Measurements from ENCODE around the gene HNRNPK. TPM values are rescaled to one million over a fixed set of nuclear protein-coding genes. Genes with fewer than 3 reads are reported as not detected.

Gene HNRNPK
- total RNA-seq (2016; rRNA removed; fragmentation: Illumina TruSeq; extraction: Trizol) (712 and 973 TPM in 2 replicates), polyA plus RNA-seq (2011; rRNA removed) (315 and 321 TPM in 2 replicates), polyA minus RNA-seq (2011; rRNA and poly(A)+ RNA removed; ENCODE audit: low replicate concordance) (559 and 720 TPM in 2 replicates), Bru-seq, nascent RNA (percentile 100 among the genes with signal in this experiment), BruChase-seq, experiment 1, labeled RNA remaining after a 6-hour chase (percentile 100 among the genes with signal in this experiment), BruChase-seq, experiment 2, labeled RNA remaining after a 2-hour chase (percentile 100 among the genes with signal in this experiment)
- 62.3 and 69.4 TPM in 2 replicates for total RNA-seq (2016; cell fraction: cytosol; rRNA removed; fragmentation: Illumina TruSeq; extraction: Trizol; ENCODE audit: low read depth)
- 723 and 963 TPM in 2 replicates for total RNA-seq (2016; cell fraction: insoluble cytoplasmic fraction; rRNA removed; fragmentation: Illumina TruSeq; extraction: Trizol)
- total RNA-seq (2016; cell fraction: membrane; rRNA removed; fragmentation: Illumina TruSeq; extraction: Trizol), result 132 and 145 TPM in 2 replicates
- 484 and 493 TPM in 2 replicates for total RNA-seq (2016; cell fraction: nucleus; rRNA removed; fragmentation: Illumina TruSeq; extraction: Trizol)
- polyA plus RNA-seq (2011; cell fraction: cytosol; rRNA removed), result 272 and 279 TPM in 2 replicates
- 264 TPM in 2 replicates for polyA plus RNA-seq (2011; cell fraction: nucleus; rRNA removed)
- 353 and 501 TPM in 2 replicates for polyA plus RNA-seq (2012)
- polyA plus RNA-seq (2016; cell fraction: cytosol; fragmentation: Illumina TruSeq; extraction: Trizol; ENCODE audit: low read depth), result 43.4 and 49.0 TPM in 2 replicates
- 995 and 1,016 TPM in 2 replicates for polyA plus RNA-seq (2016; cell fraction: insoluble cytoplasmic fraction; fragmentation: Illumina TruSeq; extraction: Trizol; ENCODE audit: low read depth)
- 81.3 and 94.1 TPM in 2 replicates for polyA plus RNA-seq (2016; cell fraction: membrane; fragmentation: Illumina TruSeq; extraction: Trizol; ENCODE audit: low read depth)
- 534 and 576 TPM in 2 replicates for polyA plus RNA-seq (2016; cell fraction: nucleus; fragmentation: Illumina TruSeq; extraction: Trizol; ENCODE audit: insufficient read depth, low read depth)
- polyA minus RNA-seq (2011; cell fraction: cytosol; rRNA and poly(A)+ RNA removed), result 342 and 349 TPM in 2 replicates
- 822 and 855 TPM in 2 replicates for polyA minus RNA-seq (2011; cell fraction: nucleus; rRNA and poly(A)+ RNA removed)
- long read RNA-seq, experiment 1, partial matches to known transcripts, result 51 of 508 reads
- long read RNA-seq, experiment 1, other reads (novel, unspliced or antisense), result 457 of 508 reads
- long read RNA-seq, experiment 2, transcript HNRNPK-211 (2 exons, 868 nt), result major isoform, 14 of 1,007 reads
- long read RNA-seq, experiment 2, partial matches to known transcripts, result 186 of 1,007 reads
- long read RNA-seq, experiment 2, other reads (novel, unspliced or antisense), result 806 of 1,007 reads

DNA sequence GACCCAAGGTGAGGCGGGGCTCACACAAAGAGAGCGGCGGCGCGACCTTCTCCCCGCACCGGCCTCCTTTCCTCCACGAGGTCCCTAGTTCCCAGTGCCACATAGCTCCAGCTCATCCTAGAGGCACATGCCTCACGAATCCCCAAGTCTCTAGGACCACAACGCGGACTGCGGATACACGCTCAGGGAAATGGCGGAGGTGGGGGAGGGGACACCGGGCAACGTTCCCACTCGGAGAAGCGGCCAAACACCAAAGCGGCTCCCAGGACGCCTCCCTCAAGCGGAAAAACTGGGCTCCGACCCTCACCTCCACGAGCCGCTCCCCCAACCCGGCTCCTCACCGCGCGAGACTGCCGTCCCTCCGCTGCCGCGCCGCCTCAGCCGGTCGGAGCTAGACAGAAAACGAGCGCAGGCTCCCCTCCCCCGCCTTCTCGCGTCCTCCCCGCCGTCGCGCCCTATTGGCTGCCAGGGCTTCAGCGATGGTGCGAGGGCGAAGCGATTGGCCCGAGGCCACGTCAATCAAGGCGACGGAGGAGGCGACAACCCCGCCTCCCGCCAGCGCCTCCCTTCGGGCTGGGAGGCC lies at the start of gene HNRNPK:
Gene HNRNPK (minus strand): TSS at position 404 of the 583 bp plus-strand sequence. CDS start 1,963 bp downstream, outside the sequence.
- Histone ChIP-seq H4K20me1 (ENCODE audit: insufficient read depth, low read length) (peaks cover 45% of the 10 kb centered on the region), H3K27me3 (ENCODE audit: control insufficient read depth in 1 of 2, insufficient read depth in 2 of 2, low read length in 2 of 2) (peaks cover 0 to 6% of the 10 kb centered on the region in 2 experiments; a peak in 1 of 5 replicates), H3K36me3 (replicated peaks in 1 of 2; ENCODE audit: control insufficient read depth in 1 of 2, insufficient read depth in 2 of 2, low read length in 2 of 2) (peaks cover 5 to 30% of the 10 kb centered on the region in 2 experiments), H2AFZ (ENCODE audit: low read length) (no peak within 1 kb of the TSS), H3K27ac (ENCODE audit: extremely low read length, insufficient read depth, low read length) (peak within 1 kb of the TSS; percentile 96), H3K4me3 (replicated peaks in 1 of 3; ENCODE audit: insufficient read depth in 1 of 3, low read depth in 2 of 3, low read length in 3 of 3) (peak within 1 kb of the TSS; percentile 92 to 98 (median 95)), H3K9ac (ENCODE audit: insufficient read depth, low read depth, low read length) (peak within 1 kb of the TSS; percentile 100), H3K4me1 (ENCODE audit: insufficient read depth, low read length) (peaks cover 64% of the 10 kb centered on the region), H3K79me2 (ENCODE audit: insufficient read depth, low read length) (peaks cover 90% of the 10 kb centered on the region), H3K9me3 (ENCODE audit: low read length) (no peaks in the 10 kb centered on the region), H3K4me2 (ENCODE audit: low read depth, low read length) (peak within 1 kb of the TSS; percentile 85)
- 0% methylated on average over 6 of the region's 57 CpGs for WGBS (ENCODE audit: low lambda C conversion rate)
- peak; percentile 18 for FAIRE-seq
- no TSS peak for BruUV-seq (replicated peaks)
- CTCF ChIA-PET (ENCODE audit: low intra/inter-chr PET ratio, low total read pairs), result no interaction called here
- in situ Hi-C loops (cut with HindIII; ENCODE audit: extremely low pct_ligation_motif_present, low pct_unique_long_range_greater_than_20kb) (no loop called here), intact Hi-C loops (cut with micrococcal nuclease; ENCODE audit: unreplicated experiment) (loop anchor here (10.0 kb wide), 1 partner anchor 75 kb away; no protein-coding TSS in a partner anchor)
- DNase-seq (ENCODE audit: low spot score), result peak; percentile 91
- ATAC-seq, result peak; percentile 91
- POLR2A ChIA-PET, result interaction anchor here (0.6 to 5.5 kb wide), 11 partner anchors 8 to 114 kb away, joined by 3 to 96 read pairs (median 7); partner anchors contain the start of gene KIF27
- no peak for TF ChIP-seq FOXP1 (IDR thresholded peaks at IDR 0.05)
- TF ChIP-seq FOXP1 (CRISPR knock-in tag; IDR thresholded peaks at IDR 0.05), result no peak
- 0 out of 2 replicates have a peak, but pooled peaks have one; percentile 2 for TF ChIP-seq ZNF441 (CRISPR knock-in tag; IDR thresholded peaks at IDR 0.05; ENCODE audit: borderline replicate concordance)
- no peak for TF ChIP-seq MAFG (CRISPR knock-in tag; IDR thresholded peaks at IDR 0.05)
- TF ChIP-seq NR3C1 (CRISPR knock-in tag; IDR thresholded peaks at IDR 0.05), result no peak
- no peak for TF ChIP-seq RFX1 (IDR thresholded peaks at IDR 0.05)
- no peak for TF ChIP-seq ATM (IDR thresholded peaks at IDR 0.05; ENCODE audit: borderline replicate concordance)
- TF ChIP-seq MYC (CRISPR knock-in tag; IDR thresholded peaks at IDR 0.05; ENCODE audit: borderline replicate concordance), result no peak; the same call in 1 of the 2 replicates
- TF ChIP-seq, protein P1, sequence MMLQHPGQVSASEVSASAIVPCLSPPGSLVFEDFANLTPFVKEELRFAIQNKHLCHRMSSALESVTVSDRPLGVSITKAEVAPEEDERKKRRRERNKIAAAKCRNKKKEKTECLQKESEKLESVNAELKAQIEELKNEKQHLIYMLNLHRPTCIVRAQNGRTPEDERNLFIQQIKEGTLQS (CRISPR knock-in tag; IDR thresholded peaks at IDR 0.05), result no peak
- no peak for TF ChIP-seq TBX3 (IDR thresholded peaks at IDR 0.05; ENCODE audit: borderline replicate concordance)
- no peak for TF ChIP-seq NCOR1 (IDR thresholded peaks at IDR 0.05; ENCODE audit: borderline replicate concordance, low read length)
- no peak; the same call in 1 of the 2 replicates for TF ChIP-seq ZNF451 (CRISPR knock-in tag; IDR thresholded peaks at IDR 0.05)
- no peak for TF ChIP-seq ZNF256 (CRISPR knock-in tag; conservative IDR thresholded peaks at IDR 0.05)
- no peak for TF ChIP-seq ZKSCAN8 (CRISPR knock-in tag; IDR thresholded peaks at IDR 0.05; ENCODE audit: borderline replicate concordance)
- no peak for TF ChIP-seq ESRRA (CRISPR knock-in tag; IDR thresholded peaks at IDR 0.05; ENCODE audit: low read depth)
- 0 out of 2 replicates have a peak, but pooled peaks have one; percentile 68 for TF ChIP-seq ZNF30 (CRISPR knock-in tag; IDR thresholded peaks at IDR 0.05)
- no peak for TF ChIP-seq CREBL2 (CRISPR knock-in tag; IDR thresholded peaks at IDR 0.05; ENCODE audit: borderline replicate concordance)
- TF ChIP-seq ZNF343 (CRISPR knock-in tag; IDR thresholded peaks at IDR 0.05), result no peak
- peak; percentile 20; the same call in 1 of the 2 replicates for TF ChIP-seq PHF8 (CRISPR knock-in tag; IDR thresholded peaks at IDR 0.05)
- no peak for TF ChIP-seq KLF13 (CRISPR knock-in tag; IDR thresholded peaks at IDR 0.05)
- TF ChIP-seq ZNF768 (CRISPR knock-in tag; IDR thresholded peaks at IDR 0.05), result peak; percentile 63; the same call in 1 of the 2 replicates

Data from HepG2 (cell line).